C4-2B (cell line): Measurements from ENCODE around the gene MS4A6E.
"Not testable (repeated sequence)": the region's sequence is repeated elsewhere in the genome, so short reads cannot be mapped to it uniquely, and the experiment has no call there.

Experiments
- H3K27ac ChIP-seq: fragments of 450-650 bp; 2 replicates; pipeline ENCODE4 v1.5.1; 2017
- ZFX ChIP-seq: fragments of 450-650 bp; IDR thresholded peaks from 2 replicates; pipeline ENCODE4 v1.6.1; 2017
- TF ChIP-seq, protein P1 (sequence below): fragments of 450-650 bp; conservative IDR thresholded peaks from 2 replicates; pipeline ENCODE4 v1.5.1; 2017; ENCODE audit warnings: mild to moderate bottlenecking

The MS4A6E gene, protein sequence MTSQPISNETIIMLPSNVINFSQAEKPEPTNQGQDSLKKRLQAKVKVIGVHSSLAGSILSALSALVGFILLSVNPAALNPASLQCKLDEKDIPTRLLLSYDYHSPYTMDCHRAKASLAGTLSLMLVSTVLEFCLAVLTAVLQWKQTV

DNA sequence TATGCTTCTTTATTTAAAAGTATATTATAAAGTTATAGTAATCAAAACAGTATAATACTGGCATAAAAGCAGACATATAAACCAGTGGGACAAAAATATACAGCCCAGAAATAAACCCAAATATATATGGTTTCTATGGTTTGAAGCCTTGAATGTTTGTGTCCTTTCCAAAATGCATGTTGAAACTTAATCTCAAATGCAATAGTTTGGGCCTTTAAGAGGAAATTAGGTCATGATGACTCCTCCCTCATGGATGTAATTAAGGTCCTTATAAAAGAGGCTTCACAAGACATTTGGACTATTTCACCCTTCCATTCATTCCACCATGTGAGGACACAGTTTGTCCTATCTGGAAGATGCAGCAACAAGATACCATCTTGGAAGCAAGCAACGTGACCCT is at the start of gene MS4A6E:
Gene MS4A6E, plus strand, starts transcription at position 301 of the 400 bp plus-strand sequence. CDS start 7,641 bp downstream, outside the sequence.
- TF ChIP-seq ZFX: no peak
- TF ChIP-seq, protein P1, sequence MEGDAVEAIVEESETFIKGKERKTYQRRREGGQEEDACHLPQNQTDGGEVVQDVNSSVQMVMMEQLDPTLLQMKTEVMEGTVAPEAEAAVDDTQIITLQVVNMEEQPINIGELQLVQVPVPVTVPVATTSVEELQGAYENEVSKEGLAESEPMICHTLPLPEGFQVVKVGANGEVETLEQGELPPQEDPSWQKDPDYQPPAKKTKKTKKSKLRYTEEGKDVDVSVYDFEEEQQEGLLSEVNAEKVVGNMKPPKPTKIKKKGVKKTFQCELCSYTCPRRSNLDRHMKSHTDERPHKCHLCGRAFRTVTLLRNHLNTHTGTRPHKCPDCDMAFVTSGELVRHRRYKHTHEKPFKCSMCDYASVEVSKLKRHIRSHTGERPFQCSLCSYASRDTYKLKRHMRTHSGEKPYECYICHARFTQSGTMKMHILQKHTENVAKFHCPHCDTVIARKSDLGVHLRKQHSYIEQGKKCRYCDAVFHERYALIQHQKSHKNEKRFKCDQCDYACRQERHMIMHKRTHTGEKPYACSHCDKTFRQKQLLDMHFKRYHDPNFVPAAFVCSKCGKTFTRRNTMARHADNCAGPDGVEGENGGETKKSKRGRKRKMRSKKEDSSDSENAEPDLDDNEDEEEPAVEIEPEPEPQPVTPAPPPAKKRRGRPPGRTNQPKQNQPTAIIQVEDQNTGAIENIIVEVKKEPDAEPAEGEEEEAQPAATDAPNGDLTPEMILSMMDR: no peak
- no peak within 1 kb of the TSS for H3K27ac ChIP-seq

DNA sequence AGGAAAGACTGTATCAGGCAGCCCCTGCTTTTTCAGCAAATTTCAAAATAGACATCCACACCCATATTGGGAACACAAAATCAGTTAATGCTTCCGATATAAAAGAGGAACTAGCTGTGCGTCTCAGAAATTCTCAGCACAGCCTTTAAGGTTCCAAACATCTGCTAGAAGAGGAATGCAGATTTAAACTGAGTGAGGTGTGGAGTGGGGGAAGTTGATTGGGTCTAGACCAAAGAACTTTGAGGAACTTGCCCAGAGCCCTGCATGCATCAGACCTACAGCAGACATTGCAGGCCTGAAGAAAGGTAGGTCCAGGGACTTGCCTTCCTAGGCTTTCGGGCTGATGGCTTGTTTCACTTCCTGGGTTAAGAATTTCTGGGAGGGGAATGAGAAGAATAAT is 46.6 kb upstream of the MS4A6E start, which contains the start of gene MS4A4A:
Gene MS4A4A, plus strand, starts transcription at position 255 of the 400 bp plus-strand sequence. Its CDS starts 10 bp downstream, at position 265.
- no peak for TF ChIP-seq ZFX
- TF ChIP-seq, protein P1: no peak
- H3K27ac ChIP-seq: no peak within 1 kb of the TSS

DNA sequence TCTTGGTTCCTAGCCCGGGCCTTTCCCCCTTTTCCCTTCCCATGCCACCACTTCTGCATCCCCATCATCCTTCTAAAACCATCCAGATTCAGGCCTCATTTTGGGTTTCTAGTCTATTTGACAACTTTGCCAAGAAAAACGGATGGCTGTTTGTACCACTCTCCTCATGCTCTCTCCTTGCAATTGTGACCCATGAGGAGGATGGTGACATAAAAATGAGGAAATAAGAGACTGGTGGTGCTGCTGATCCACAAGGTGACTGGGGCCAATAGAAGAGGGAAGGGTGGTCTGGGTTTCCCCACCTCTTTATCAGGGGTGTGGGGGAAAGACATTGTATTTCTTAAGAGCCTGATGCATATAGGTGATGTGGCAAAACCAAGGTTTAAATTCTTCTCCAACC is 45.6 kb upstream of the MS4A6E start:
- TF ChIP-seq, protein P1: no peak
- TF ChIP-seq ZFX: no peak
- H3K27ac ChIP-seq: no peak overlapping the region

DNA sequence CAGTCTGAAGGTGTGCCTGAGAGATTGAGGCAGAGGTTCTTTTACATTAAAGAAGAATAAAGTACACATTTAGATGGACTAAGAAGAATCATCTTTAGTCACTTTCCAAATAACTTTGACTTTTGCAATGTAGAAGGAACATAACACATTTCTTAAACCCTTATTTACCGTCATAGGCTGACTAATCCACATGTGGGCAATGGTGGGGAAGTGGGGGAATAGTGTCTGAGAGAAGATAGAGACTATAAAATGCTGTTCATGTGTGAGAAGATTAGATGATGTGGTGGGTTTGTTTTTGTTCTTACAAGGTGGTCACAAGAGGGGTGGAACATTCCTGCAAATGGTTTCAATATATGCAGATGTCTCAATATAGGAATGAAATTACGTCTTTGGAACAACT is 44.8 kb upstream of the MS4A6E start:
- H3K27ac ChIP-seq: no peak overlapping the region
- TF ChIP-seq, protein P1: no peak
- TF ChIP-seq ZFX: no peak

DNA sequence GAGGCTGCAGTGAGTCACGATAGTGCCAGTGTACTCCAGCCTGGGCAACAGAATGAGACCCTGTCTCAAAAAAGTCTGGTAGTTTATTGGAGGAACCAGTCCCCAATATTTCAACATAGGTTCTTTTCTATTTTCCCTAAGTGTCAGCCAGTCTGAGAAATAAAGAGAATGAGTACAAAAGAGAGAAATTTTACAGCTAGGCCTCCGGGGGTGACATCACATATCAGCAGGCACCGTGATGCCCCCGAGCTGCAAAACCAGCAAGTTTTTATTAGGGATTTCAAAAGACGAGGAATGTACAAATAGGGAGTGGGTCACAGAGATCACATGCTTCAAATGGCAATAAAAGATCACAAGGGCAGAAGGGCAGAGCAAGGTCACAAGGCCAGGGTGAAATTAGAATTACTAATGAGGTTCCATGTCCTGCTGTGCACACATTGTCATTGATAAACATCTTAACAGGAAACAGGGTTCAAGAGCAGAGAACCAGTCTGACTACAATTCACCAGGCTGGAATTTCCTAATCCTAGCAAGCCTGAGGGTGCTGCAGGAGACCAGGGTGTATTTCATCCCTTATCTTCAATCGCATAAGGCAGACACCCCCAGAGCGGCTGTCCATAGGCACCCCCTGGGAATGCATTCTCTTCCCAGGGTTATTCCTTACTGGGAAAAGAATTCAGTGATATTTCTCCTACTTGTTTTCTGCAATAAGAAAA is 41.5 kb upstream of the MS4A6E start:
- peak overlapping the region; percentile 25; the same call in 1 of the 2 replicates for H3K27ac ChIP-seq

DNA sequence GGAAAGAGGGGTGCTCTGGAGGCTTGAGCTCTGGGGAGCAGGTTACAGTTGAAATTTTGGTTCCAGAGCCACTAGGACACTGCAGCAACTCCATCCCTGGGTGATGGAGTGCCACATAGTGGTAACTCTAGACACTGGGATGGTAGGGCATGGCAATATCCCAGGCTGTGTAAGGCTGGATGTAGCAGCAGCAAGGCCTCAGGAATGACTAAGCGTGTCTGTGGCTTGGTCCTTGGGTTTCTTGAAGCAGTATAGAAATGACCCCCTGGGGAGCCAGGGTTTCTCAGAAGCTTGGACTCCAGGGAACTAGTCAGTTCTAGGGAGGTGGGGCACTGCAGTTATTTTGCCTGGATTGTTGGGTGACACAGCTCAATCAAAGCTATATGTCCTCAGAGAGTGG is 38.5 kb upstream of the MS4A6E start:
- H3K27ac ChIP-seq: no peak overlapping the region
- no peak for TF ChIP-seq ZFX
- TF ChIP-seq, protein P1: no peak

DNA sequence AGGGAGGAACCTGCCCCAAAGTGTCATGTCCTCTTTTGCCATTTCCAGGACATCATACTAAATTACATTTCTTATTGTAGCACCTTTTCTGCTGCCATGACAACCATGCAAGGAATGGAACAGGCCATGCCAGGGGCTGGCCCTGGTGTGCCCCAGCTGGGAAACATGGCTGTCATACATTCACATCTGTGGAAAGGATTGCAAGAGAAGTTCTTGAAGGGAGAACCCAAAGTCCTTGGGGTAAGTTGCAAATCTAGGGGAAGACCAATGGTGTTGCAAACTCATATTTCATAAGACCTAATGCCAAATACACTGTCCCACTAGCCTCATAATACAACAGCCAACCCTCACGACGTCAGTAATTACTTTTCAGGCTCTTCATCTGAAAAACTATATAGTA is 34.9 kb upstream of the MS4A6E start:
- no peak for TF ChIP-seq ZFX
- H3K27ac ChIP-seq: no peak overlapping the region

DNA sequence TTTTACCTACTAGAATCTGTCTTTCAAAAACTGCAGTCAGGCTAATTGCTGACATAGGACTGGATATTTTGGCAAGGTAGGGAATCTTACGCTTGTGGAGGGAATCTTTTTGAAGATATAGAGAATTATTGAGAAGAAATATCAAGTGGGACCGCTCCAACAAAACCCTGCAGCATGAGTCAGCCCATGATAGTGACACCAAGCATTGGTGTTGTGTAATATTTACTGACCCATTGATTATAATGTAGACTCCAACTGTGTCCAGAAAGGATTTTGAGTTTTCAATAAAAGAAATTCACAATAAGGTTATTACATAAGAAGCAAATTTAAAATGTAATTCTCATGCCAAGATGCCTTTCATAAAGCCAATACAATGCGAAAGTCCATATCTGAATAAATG is 25.9 kb upstream of the MS4A6E start:
- no peak overlapping the region for H3K27ac ChIP-seq
- TF ChIP-seq, protein P1: no peak
- no peak for TF ChIP-seq ZFX

DNA sequence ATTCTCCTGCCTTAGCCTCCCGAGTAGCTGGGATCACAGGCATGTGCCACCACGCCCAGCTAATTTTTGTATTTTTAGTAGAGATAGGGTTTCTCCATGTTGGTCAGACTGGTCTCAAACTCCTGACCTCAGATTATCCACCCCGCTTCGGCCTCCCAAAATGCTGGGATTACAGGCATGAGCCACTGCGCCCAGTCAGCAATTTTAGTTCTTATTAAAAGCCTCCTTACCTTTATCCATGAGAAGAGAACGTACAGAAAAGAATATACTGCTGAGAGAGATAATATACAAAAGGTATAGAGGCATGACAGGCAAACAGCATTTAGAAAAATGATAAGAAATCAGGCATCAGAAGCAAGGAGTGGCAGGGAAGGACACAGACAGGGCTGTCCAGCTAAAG is 25.2 kb upstream of the MS4A6E start:
- not testable (repeated sequence) for H3K27ac ChIP-seq
